ENCODE results near the gene NUDT12. TPM values are rescaled to one million over a fixed set of nuclear protein-coding genes. Genes with fewer than 3 reads are reported as not detected.

The NUDT12 gene
- total RNA-seq = 1 to 10 TPM; 2.7 to 3.0 TPM

DNA sequence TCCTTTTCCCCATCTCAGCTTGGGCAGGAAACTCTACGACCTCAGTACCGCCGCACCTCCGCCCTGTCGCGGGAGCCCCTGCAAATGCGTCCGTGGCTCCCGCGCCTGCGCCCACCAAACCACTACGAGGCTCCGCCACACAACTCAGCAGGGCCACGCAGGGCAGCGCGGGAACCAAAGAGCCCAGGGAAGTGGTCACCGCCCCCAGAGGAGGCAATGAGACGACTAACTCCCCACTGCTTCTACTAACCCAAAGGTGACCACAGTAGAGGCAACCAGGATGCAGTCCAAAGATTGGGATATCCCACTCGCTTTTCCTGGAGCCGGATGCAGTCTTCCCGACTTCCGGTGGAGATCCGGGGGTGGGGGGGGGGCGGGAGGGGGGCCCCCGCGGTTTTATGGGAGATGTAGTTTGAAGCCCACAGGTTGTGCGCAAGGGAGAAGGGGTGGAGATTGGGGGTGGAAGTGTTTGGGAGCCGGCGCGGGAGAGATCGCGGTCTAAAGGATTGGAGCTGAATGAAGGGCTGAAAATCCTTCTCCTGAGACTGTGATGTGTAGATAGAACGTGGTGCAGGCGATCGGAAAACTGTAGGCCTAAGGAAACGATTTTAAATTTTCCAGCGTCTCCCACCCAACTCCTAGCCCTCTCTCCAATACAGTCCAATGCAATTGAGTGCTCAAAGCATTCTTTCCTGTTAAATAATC lies at the start of gene NUDT12:
Gene NUDT12 (minus strand): TSS at position 337 of the 705 bp plus-strand sequence. CDS start 2,541 bp downstream, outside the sequence.
- Mint-ChIP-seq H3K9me3 (no peaks in the 10 kb centered on the region), H3K4me3 (peak within 1 kb of the TSS; percentile 83), H3K27me3 (no peaks in the 10 kb centered on the region), H3K27ac (peak within 1 kb of the TSS; percentile 79), H3K36me3 (ENCODE audit: low read depth) (no peaks in the 10 kb centered on the region), H3K4me1 (ENCODE audit: low read depth) (peaks cover 15% of the 10 kb centered on the region)
- CTCF ChIA-PET = no interaction called here
- intact Hi-C loops (cut with micrococcal nuclease) = no loop called here
- DNase-seq (peak; percentile 79), ATAC-seq (peak; percentile 97)
- POLR2A ChIA-PET = interaction anchor here (1.6 kb wide), 1 partner anchor 22 kb away, joined by 3 read pairs; no protein-coding TSS in a partner anchor
- TF ChIP-seq, protein P1, sequence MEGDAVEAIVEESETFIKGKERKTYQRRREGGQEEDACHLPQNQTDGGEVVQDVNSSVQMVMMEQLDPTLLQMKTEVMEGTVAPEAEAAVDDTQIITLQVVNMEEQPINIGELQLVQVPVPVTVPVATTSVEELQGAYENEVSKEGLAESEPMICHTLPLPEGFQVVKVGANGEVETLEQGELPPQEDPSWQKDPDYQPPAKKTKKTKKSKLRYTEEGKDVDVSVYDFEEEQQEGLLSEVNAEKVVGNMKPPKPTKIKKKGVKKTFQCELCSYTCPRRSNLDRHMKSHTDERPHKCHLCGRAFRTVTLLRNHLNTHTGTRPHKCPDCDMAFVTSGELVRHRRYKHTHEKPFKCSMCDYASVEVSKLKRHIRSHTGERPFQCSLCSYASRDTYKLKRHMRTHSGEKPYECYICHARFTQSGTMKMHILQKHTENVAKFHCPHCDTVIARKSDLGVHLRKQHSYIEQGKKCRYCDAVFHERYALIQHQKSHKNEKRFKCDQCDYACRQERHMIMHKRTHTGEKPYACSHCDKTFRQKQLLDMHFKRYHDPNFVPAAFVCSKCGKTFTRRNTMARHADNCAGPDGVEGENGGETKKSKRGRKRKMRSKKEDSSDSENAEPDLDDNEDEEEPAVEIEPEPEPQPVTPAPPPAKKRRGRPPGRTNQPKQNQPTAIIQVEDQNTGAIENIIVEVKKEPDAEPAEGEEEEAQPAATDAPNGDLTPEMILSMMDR (IDR thresholded peaks at IDR 0.05) = no peak

DNA sequence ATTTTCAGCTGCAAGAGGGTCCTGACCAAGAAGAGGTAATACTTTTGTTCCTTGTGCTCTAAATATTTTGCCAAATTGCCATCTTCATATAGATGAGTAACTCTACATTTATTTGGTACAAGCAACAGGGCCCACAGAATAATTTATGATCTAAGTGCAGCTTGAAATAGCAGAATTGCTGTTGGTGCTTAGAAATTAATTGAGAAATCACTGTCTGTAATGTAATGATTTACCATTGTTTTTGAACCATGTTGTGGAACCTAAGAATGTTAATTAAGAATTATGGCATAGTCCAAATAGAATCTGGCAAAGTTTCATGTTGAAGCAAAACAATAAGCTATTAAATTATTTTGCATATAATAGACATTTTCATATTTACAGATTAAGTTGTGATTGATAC lies 44.8 kb upstream of the NUDT12 start:
- Mint-ChIP-seq H3K9me3 (no peaks in the 10 kb centered on the region), H3K4me1 (ENCODE audit: low read depth) (no peaks in the 10 kb centered on the region), H3K27me3 (no peaks in the 10 kb centered on the region), H3K27ac (no peak overlapping the region), H3K4me3 (no peak overlapping the region), H3K36me3 (ENCODE audit: low read depth) (no peaks in the 10 kb centered on the region)
- intact Hi-C loops (cut with micrococcal nuclease) = no loop called here
- CTCF ChIA-PET = no interaction called here
- TF ChIP-seq, protein P1 (IDR thresholded peaks at IDR 0.05) = no peak
- ATAC-seq (no peak), DNase-seq (no peak)
- POLR2A ChIA-PET = no interaction called here

DNA sequence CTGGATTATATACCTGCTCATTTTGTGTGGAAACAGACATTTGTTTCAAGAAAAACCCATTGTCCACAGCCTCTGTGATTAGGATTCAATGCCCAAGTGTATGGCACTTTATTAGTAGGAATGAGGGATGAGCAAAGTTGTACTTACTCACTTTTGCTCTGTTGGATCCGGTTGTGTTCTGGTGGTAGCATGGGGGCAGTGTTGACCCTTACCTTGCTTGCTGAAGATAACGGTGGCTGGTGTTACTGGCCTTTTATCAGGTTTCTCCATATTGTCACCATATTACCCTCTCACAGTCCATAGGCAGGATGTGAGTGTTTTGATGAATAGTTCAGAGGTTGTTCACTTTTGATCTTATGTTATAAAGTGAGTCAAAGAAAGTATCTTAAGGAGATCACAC lies 42.7 kb upstream of the NUDT12 start:
- CTCF ChIA-PET = no interaction called here
- intact Hi-C loops (cut with micrococcal nuclease) = no loop called here
- H3K27ac Mint-ChIP-seq = no peak overlapping the region
- no peak for DNase-seq
- no peaks in the 10 kb centered on the region for H3K4me1 Mint-ChIP-seq (ENCODE audit: low read depth)
- POLR2A ChIA-PET = no interaction called here
- H3K4me3 Mint-ChIP-seq = no peak overlapping the region
- H3K27me3 Mint-ChIP-seq = no peaks in the 10 kb centered on the region
- no peak for ATAC-seq
- TF ChIP-seq, protein P1 (IDR thresholded peaks at IDR 0.05) = no peak
- no peaks in the 10 kb centered on the region for H3K9me3 Mint-ChIP-seq
- H3K36me3 Mint-ChIP-seq (ENCODE audit: low read depth) = no peaks in the 10 kb centered on the region

DNA sequence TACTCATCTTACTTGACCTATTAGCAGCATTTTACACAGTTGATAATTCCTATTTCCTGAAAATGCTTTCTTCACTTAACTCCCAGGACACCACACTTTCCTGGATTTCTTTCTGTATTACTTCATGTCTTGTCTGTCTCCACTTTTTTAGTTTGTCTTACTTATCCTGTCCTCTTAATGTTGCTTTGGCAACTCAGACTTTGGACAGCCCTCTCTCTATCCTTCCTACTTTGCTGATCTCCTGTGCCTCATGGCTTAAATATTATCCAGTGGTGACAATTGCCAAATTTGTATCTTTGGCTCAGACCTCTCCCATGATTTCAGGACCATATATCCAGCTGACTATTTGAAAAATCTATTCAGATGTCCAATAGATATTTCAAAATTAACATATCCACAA lies 39.8 kb upstream of the NUDT12 start:
- Mint-ChIP-seq H3K4me3 (no peak overlapping the region), H3K36me3 (ENCODE audit: low read depth) (no peaks in the 10 kb centered on the region), H3K27me3 (no peaks in the 10 kb centered on the region), H3K27ac (no peak overlapping the region), H3K4me1 (ENCODE audit: low read depth) (no peaks in the 10 kb centered on the region), H3K9me3 (no peaks in the 10 kb centered on the region)
- no peak for DNase-seq
- POLR2A ChIA-PET = no interaction called here
- TF ChIP-seq, protein P1 (IDR thresholded peaks at IDR 0.05) = no peak
- CTCF ChIA-PET = no interaction called here
- intact Hi-C loops (cut with micrococcal nuclease) = no loop called here
- ATAC-seq = no peak

DNA sequence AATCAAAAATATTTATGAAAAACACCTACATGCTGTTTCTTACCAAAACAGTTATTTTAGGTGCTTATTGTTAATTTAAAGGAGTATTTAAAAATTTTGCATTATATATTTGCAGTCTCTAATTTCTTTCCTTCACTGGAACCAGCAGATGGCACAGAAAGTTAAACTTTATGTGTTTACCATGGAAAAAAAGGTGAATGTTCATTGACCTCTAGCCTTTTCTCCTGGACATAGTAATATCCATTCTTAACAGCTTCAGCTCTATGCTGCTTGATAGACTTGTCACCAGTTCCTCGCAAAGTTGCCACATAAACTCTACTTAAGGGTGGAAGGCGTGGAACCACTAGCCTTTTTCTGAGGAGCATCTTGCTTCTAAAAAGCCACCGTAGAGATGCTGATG lies 38.7 kb upstream of the NUDT12 start:
- intact Hi-C loops (cut with micrococcal nuclease) = no loop called here
- DNase-seq (no peak), ATAC-seq (no peak)
- no peak overlapping the region for H3K27ac Mint-ChIP-seq
- no peaks in the 10 kb centered on the region for H3K27me3 Mint-ChIP-seq
- no peak overlapping the region for H3K4me3 Mint-ChIP-seq
- ChIA-PET CTCF (no interaction called here), POLR2A (no interaction called here)
- TF ChIP-seq, protein P1 (IDR thresholded peaks at IDR 0.05) = no peak
- no peaks in the 10 kb centered on the region for H3K9me3 Mint-ChIP-seq
- H3K36me3 Mint-ChIP-seq (ENCODE audit: low read depth) = no peaks in the 10 kb centered on the region
- H3K4me1 Mint-ChIP-seq (ENCODE audit: low read depth) = no peaks in the 10 kb centered on the region
